PFSK-1 (cell line): Measurements from ENCODE around the gene RBP2.

Experiments used
- POLR2AphosphoS5 ChIP-seq: IDR thresholded peaks from 2 replicates; pipeline ENCODE4 v1.6.1; 2012; ENCODE audit warnings: low read depth, mild to moderate bottlenecking, control low read depth, low read length, moderate library complexity
- REST ChIP-seq, 2 experiments: IDR thresholded peaks; 2 replicates each; pipeline versions ENCODE4 v1.6.1 to v1.8.0; 2011 to 2012; ENCODE audit warnings: low read depth in 2 of 2, low read length in 2 of 2, control low read depth in 1 of 2, inconsistent platforms in 1 of 2, mild to moderate bottlenecking in 1 of 2, moderate library complexity in 1 of 2; ENCODE audit not compliant: insufficient read depth in 1 of 2
- SIN3A ChIP-seq: IDR thresholded peaks from 2 replicates; pipeline ENCODE4 v1.6.1; 2012; ENCODE audit warnings: mild to moderate bottlenecking, low read length, moderate library complexity, borderline replicate concordance; ENCODE audit not compliant: insufficient read depth
- TAF1 ChIP-seq: IDR thresholded peaks from 2 replicates; pipeline ENCODE4 v1.6.1; 2012; ENCODE audit warnings: low read length, control low read depth, borderline replicate concordance; ENCODE audit not compliant: insufficient read depth

- TF ChIP-seq SIN3A (no peak), TAF1 (no peak), REST (IDR thresholded peaks at IDR 0.05; ENCODE audit: insufficient read depth in 1 of 2, low read depth in 2 of 2, low read length in 2 of 2) (no peak), POLR2AphosphoS5 (no peak)
Measured at GRCh38 chr3:139458348-139458747, 18.0 kb downstream of the RBP2 start.
